ENCODE measurements around the gene RPL18A.
A peak's percentile ranks its signal among the peaks of the same experiment; 100 is the strongest.

Gene RPL18A

GRCh38 chr19:17841810-17842662 lies 17.7 kb upstream of the RPL18A start:
- peak; percentile 34 for DNase-seq

GRCh38 chr19:17842663-17843291 lies 16.9 kb upstream of the RPL18A start:
- DNase-seq = no peak

GRCh38 chr19:17843292-17843827 lies 16.4 kb upstream of the RPL18A start:
- no peak for DNase-seq

- DNase-seq = no peak
These were observed 15.7 kb upstream of the RPL18A start for GRCh38 chr19:17843908-17844490.

- no peak for DNase-seq
These were observed 13.6 kb upstream of the RPL18A start for GRCh38 chr19:17846146-17846545.

- DNase-seq = no peak
These were observed 12.0 kb upstream of the RPL18A start, which contains the start of gene JAK3 for GRCh38 chr19:17847538-17848366. JAK3 (minus strand) TSS chr19:17847982; CDS start chr19:17844417, 3,565 bp downstream.

- no peak for DNase-seq
These were observed 11.0 kb upstream of the RPL18A start for GRCh38 chr19:17848595-17849292.

GRCh38 chr19:17854061-17854460 lies 5.6 kb upstream of the RPL18A start:
- no peak for DNase-seq

GRCh38 chr19:17855280-17856152 lies 4.2 kb upstream of the RPL18A start:
- DNase-seq = no peak

GRCh38 chr19:17860331-17860992 lies 752 bp downstream of the RPL18A start:
- no peak for DNase-seq

GRCh38 chr19:17860993-17861360 lies 1.3 kb downstream of the RPL18A start:
- no peak for DNase-seq

GRCh38 chr19:17861542-17862402 lies 2.1 kb downstream of the RPL18A start:
- DNase-seq = no peak

- no peak for DNase-seq
These were observed 3.2 kb downstream of the RPL18A start for GRCh38 chr19:17862711-17863519.

GRCh38 chr19:17863520-17864182 lies 3.9 kb downstream of the RPL18A start:
- DNase-seq = no peak

GRCh38 chr19:17865364-17866311 lies 5.9 kb downstream of the RPL18A start:
- DNase-seq = no peak

- no peak for DNase-seq
These were observed 6.7 kb downstream of the RPL18A start for GRCh38 chr19:17866312-17866963.
